Keratinocyte (primary cell): ENCODE results near the gene CBLB. TPM values are rescaled to one million over a fixed set of nuclear protein-coding genes. Genes with fewer than 3 reads are reported as not detected.

Experiments
- DNase-seq: peaks from one replicate; pipeline ENCODE4 v3.0.0-alpha.2; 2011; ENCODE audit warnings: low read depth, missing footprints, low spot score
- FAIRE-seq: peaks from 2 replicates; lab custom pipeline; 2011; peaks lifted over from hg19 to GRCh38; lab: Jason Lieb, UNC
- H2AFZ ChIP-seq: 2 replicates; pipeline ENCODE4 v1.6.0; 2012; ENCODE audit warnings: low read length, control low read depth, inconsistent platforms; ENCODE audit not compliant: control insufficient read depth
- H3K27ac ChIP-seq: 2 replicates; pipeline ENCODE4 v1.5.1; 2011; ENCODE audit warnings: low read length; ENCODE audit not compliant: control insufficient read depth, insufficient read depth
- H3K27me3 ChIP-seq: 3 replicates; pipeline ENCODE4 v1.6.0; 2011; ENCODE audit warnings: low read length; ENCODE audit not compliant: control insufficient read depth, insufficient read depth; ENCODE audit errors: extremely low read depth
- H3K36me3 ChIP-seq, 2 experiments: 2 replicates in 1 of 2; 3 replicates in 1 of 2; pipeline ENCODE4 v1.5.1; 2011; ENCODE audit warnings: low read length in 2 of 2, mild to moderate bottlenecking in 1 of 2; ENCODE audit not compliant: control insufficient read depth in 2 of 2, insufficient read depth in 2 of 2; ENCODE audit errors: extremely low read depth in 1 of 2
- H3K4me1 ChIP-seq: 3 replicates; pipeline ENCODE4 v1.5.1; 2011; ENCODE audit warnings: low read length; ENCODE audit not compliant: control insufficient read depth, insufficient read depth; ENCODE audit errors: extremely low read depth
- H3K4me2 ChIP-seq: 3 replicates; pipeline ENCODE4 v1.6.0; 2011; ENCODE audit warnings: low read depth, low read length; ENCODE audit not compliant: control insufficient read depth, insufficient read depth; ENCODE audit errors: extremely low read depth
- H3K4me3 ChIP-seq, 3 experiments: fragments of 200-600 bp in 1 of 3; sonication (generic) in 1 of 3; 2 replicates in 2 of 3; 3 replicates in 1 of 3; pipeline ENCODE4 v1.5.1; 2011 to 2016; ENCODE audit warnings: low read length in 3 of 3, mild to moderate bottlenecking in 3 of 3, control low read depth in 2 of 3, inconsistent platforms in 1 of 3, low read depth in 1 of 3, mixed read lengths in 1 of 3, mixed run types in 1 of 3, moderate library complexity in 1 of 3; ENCODE audit not compliant: control insufficient read depth in 2 of 3, insufficient read depth in 2 of 3; ENCODE audit errors: extremely low read depth in 1 of 3
- H3K79me2 ChIP-seq: 2 replicates; pipeline ENCODE4 v1.6.0; 2012; ENCODE audit warnings: low read length; ENCODE audit not compliant: control insufficient read depth, insufficient read depth
- H3K9ac ChIP-seq: 3 replicates; pipeline ENCODE4 v1.6.0; 2011; ENCODE audit warnings: low read length; ENCODE audit not compliant: control insufficient read depth, insufficient read depth; ENCODE audit errors: extremely low read depth
- H3K9me1 ChIP-seq: 3 replicates; pipeline ENCODE4 v1.6.0; 2011; ENCODE audit warnings: low read length; ENCODE audit not compliant: control insufficient read depth, insufficient read depth; ENCODE audit errors: extremely low read depth
- H3K9me3 ChIP-seq: 2 replicates; pipeline ENCODE4 v1.5.1; 2012; ENCODE audit warnings: low read depth, low read length; ENCODE audit not compliant: control insufficient read depth
- H4K20me1 ChIP-seq: 3 replicates; pipeline ENCODE4 v1.6.0; 2011; ENCODE audit warnings: low read length; ENCODE audit not compliant: control insufficient read depth, insufficient read depth; ENCODE audit errors: extremely low read depth
- CTCF ChIP-seq, 3 experiments: IDR thresholded peaks in 1 of 3; conservative IDR thresholded peaks in 1 of 3; optimal IDR thresholded peaks in 1 of 3; 2 replicates in 2 of 3; 3 replicates in 1 of 3; pipeline versions ENCODE3 to v1.5.1; 2011; ENCODE audit warnings: low read length in 3 of 3, mild to moderate bottlenecking in 3 of 3, moderate library complexity in 2 of 3, control low read depth in 1 of 3, inconsistent platforms in 1 of 3; ENCODE audit not compliant: insufficient read depth in 2 of 3; ENCODE audit errors: extremely low read depth in 1 of 3
- EZH2 ChIP-seq: IDR thresholded peaks from one replicate; pipeline ENCODE4 v1.6.1; 2012; ENCODE audit warnings: inconsistent platforms, mild to moderate bottlenecking, low read length, moderate library complexity
- dilution Hi-C: fragments of 300-500 bp; cut with MboI; formaldehyde crosslinking; loops from one replicate; pipeline ENCODE4 v1.7.0; 2020; ENCODE audit warnings: low sequenced_read_pairs; ENCODE audit not compliant: extremely low pct_ligation_motif_present
- polyA plus RNA-seq, 5 experiments: library from polyadenylated mRNA; depleted of rRNA in 3 of 5; stranded (reverse) in 3 of 5; stranded (forward) in 1 of 5; unstranded in 1 of 5; fragments of >200 nt; gene quantifications; 1 replicate in 1 of 5; 2 replicates in 3 of 5; 3 replicates in 1 of 5; pipeline versions ENCODE4 v1.2.1 to v1.2.3, GENCODE V29; 2011 to 2012; ENCODE audit warnings: missing spikeins in 2 of 5, low read depth in 1 of 5, low replicate concordance in 1 of 5

The CBLB gene
- polyA plus RNA-seq, 1 donor (not counting 4 experiments of a cell fraction or from before 2014, with no cell fraction given) = 13.6 TPM

GRCh38 chr3:105649480-105649879, 219.3 kb downstream of the CBLB start:
- dilution Hi-C loops = no loop called here
- TF ChIP-seq EZH2 (no peak), CTCF (optimal IDR thresholded peaks at IDR 0.05 in 1 of 3, IDR thresholded peaks at IDR 0.05 in 1 of 3, conservative IDR thresholded peaks at IDR 0.05 in 1 of 3; ENCODE audit: extremely low read depth in 1 of 3, insufficient read depth in 2 of 3, low read length in 3 of 3) (no peak)
- Histone ChIP-seq H3K4me2 (no peak overlapping the region), H3K36me3 (no peaks in the 10 kb centered on the region), H3K9me1 (no peaks in the 10 kb centered on the region), H3K27me3 (no peaks in the 10 kb centered on the region), H2AFZ (no peak overlapping the region), H3K79me2 (no peaks in the 10 kb centered on the region), H3K9ac (no peak overlapping the region), H3K4me1 (peaks cover 8% of the 10 kb centered on the region), H4K20me1 (no peaks in the 10 kb centered on the region), H3K9me3 (no peaks in the 10 kb centered on the region), H3K4me3 (no peak overlapping the region), H3K27ac (no peak overlapping the region)
- DNase-seq = no peak
- no peak for FAIRE-seq

- Histone ChIP-seq H3K4me1 (peaks cover 8% of the 10 kb centered on the region), H3K9me3 (no peaks in the 10 kb centered on the region), H3K9ac (no peak overlapping the region), H3K4me3 (no peak overlapping the region), H3K27me3 (no peaks in the 10 kb centered on the region), H3K4me2 (no peak overlapping the region), H3K9me1 (no peaks in the 10 kb centered on the region), H3K36me3 (no peaks in the 10 kb centered on the region), H4K20me1 (no peaks in the 10 kb centered on the region), H2AFZ (no peak overlapping the region), H3K27ac (no peak overlapping the region), H3K79me2 (no peaks in the 10 kb centered on the region)
- DNase-seq = peak; percentile 49
- dilution Hi-C loops = no loop called here
- TF ChIP-seq CTCF (optimal IDR thresholded peaks at IDR 0.05 in 1 of 3, IDR thresholded peaks at IDR 0.05 in 1 of 3, conservative IDR thresholded peaks at IDR 0.05 in 1 of 3; ENCODE audit: extremely low read depth in 1 of 3, insufficient read depth in 2 of 3, low read length in 3 of 3) (no peak), EZH2 (no peak)
- peak; percentile 77 for FAIRE-seq
Measured at GRCh38 chr3:105647047-105647446, 221.8 kb downstream of the CBLB start.
